ENCODE results near the gene COL15A1.

COL15A1 gene

DNA sequence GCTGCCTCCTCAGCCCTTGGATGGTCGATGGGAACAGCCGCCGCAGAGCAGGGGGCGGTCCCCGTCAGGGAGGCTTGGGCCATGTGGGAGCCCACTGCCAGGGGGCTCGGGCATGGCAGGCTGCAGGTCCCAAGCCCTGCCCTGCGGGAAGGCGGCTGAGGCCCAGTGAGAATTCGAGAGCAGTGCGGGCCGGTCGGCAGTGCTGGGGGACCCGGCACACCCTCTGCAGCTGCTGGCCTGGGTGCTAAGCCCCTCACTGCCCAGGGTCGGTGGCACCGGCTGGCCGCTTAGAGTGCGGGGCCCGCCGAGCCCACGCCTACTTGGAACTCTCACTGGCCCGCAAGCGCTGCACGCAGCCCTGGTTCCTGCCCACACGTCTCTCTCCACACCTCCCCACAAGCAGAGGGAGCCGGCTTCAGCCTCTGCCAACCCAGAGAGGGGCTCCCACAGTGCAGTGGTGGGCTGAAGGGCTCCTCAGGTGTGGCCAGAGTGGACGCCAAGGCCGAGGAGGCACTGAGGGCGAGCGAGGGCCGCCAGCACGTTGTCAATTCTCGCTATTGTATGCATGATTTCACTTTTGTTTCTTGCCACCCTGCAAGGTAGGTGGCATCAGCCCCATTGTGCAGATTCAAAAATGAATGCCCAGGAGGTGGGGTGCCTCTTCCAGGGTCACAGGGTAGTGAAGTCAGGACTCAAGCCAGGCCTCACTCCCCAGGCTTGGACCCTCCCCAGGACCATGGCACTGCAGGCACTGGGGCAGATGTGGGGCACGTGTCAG is 48.6 kb downstream of the COL15A1 start:
- no peak for TF ChIP-seq POLR2A (IDR thresholded peaks at IDR 0.05; ENCODE audit: low read length)
- TF ChIP-seq GATA1 (IDR thresholded peaks at IDR 0.05; ENCODE audit: low read depth, low read length) = no peak
- DNase-seq = no peak

DNA sequence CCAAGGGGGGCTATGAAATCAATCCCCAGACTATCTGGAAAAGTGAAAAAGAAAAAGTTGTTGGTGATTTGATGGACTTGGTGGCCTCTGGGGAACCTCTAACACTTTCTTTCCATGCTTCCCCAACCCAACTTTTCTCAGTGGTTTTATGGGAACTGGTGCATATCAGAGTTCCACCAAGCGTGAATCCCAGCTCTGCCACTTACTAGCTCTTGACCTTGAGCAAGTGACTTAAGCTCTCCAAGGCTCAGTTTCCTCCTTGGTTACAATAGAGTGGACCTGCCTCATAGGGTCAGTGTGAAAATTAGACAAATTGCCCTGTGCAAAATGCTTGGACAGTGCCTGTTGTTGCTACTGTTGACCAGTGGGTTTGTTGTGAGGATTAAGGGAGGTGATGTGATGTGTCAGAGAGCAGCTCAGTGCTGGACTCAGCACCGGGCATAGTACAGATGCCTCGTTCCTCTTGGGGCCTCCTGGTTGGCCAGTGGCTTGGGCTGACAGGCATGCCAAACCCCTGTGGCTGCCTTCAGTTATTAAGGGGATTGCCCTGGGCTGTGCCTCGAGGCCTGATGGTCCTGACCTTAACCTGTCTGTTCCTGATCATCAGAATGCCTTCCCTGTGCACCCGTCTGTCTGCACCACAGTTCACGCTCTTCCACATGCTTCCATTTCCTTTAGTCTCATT is 49.3 kb downstream of the COL15A1 start:
- no peak for TF ChIP-seq POLR2A (IDR thresholded peaks at IDR 0.05; ENCODE audit: low read length)
- TF ChIP-seq GATA1 (IDR thresholded peaks at IDR 0.05; ENCODE audit: low read depth, low read length) = no peak
- DNase-seq = no peak

DNA sequence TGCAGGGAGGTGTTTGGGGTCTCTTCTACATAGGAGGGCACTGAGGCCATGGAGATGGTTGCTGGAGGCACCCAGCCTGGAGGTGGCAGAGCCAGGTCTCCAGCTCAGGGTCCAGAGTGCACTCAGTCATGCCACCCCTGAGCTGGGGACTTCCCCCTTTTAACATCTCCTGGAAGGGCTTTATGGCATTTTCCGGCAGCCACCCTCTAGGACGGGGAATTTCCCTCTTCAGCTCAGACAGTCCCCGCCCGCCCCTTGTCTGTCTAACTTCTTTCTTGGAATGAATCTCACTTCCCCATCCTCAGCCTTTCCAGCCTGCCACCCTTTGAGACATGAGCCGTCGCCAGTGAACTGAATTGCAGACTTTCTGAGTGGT is 49.9 kb downstream of the COL15A1 start:
- TF ChIP-seq POLR2A (IDR thresholded peaks at IDR 0.05; ENCODE audit: low read length) (no peak), GATA1 (IDR thresholded peaks at IDR 0.05; ENCODE audit: low read depth, low read length) (no peak)
- DNase-seq = no peak

DNA sequence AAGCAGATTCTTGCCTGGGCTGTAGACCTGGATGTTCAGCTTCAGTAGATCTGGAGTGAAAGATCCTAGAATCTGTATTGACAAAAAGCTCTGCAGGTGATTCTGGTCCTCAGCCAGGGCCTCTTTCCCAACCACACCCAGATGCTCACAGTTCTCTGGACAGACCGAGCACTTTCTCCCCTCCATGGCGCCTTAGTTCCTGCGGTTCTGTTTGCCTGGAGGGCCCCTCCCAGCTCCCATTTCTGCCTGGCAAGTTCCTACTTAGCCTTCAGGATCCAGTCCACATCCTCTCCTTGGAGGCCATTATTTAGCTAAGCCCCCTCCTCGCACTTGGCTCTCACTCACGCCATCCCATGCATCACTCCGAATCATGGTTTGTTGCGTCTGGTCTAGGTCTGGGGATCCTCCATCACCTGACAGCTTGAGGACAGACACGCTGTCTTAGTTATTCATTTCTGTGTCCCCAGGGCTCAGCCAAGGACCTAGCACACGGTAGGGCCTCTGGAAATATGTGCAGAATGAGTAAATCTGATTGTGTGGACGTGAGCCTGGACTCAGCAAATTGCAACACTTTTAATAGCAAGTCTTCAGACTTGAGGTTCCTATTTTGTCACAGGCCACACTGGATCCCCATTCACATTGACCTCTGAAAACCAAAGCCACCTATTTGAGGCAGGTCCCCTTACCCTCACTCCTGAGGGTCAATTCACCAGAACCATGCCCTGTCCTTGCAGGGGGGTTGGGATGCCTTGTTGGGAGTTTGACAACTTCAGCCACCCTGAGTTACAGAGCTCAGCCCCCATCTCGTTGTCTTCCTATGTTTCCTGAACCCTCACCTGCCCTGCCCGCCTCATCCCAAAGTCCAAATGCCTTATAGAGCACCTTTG is 50.7 kb downstream of the COL15A1 start:
- no peak for DNase-seq
- no peak for TF ChIP-seq POLR2A (IDR thresholded peaks at IDR 0.05; ENCODE audit: low read length)

GRCh38 chr9:98995059-98995671 is 51.5 kb downstream of the COL15A1 start:
- no peak for TF ChIP-seq GATA1 (IDR thresholded peaks at IDR 0.05; ENCODE audit: low read depth, low read length)
- TF ChIP-seq POLR2A (IDR thresholded peaks at IDR 0.05; ENCODE audit: low read length) = no peak
- peak in 1 of 2 experiments; percentile 9 for DNase-seq

DNA sequence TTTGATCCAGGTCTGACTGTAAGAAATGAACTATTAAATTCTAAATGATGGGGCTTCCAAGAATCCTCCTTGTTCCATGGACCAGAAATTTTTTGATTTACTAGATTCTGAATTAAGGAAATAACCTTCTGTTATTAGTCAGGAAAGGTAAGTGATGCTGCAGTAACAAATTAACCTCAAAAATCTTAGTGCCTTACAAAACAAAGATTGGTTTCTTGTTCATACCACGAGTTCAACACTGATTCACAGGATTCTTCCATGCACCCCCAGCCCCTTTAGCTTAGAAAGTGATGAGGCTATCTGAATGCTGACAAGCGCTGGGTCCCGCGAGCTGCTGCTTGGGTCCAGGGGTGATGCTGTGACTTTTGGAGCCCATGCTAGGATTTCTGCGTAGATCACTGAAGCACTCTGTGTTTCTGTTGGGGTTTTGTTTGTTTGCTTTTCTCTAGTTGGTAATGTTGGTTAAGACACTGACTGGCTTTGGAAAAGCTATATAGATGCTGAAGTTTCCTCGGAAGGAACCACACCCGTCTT is 52.3 kb downstream of the COL15A1 start:
- TF ChIP-seq GATA1 (IDR thresholded peaks at IDR 0.05; ENCODE audit: low read depth, low read length) = no peak
- no peak for TF ChIP-seq POLR2A (IDR thresholded peaks at IDR 0.05; ENCODE audit: low read length)
- DNase-seq = no peak

- DNase-seq = no peak
- TF ChIP-seq POLR2A (IDR thresholded peaks at IDR 0.05; ENCODE audit: low read length) (no peak), GATA1 (IDR thresholded peaks at IDR 0.05; ENCODE audit: low read depth, low read length) (no peak)
Measured at GRCh38 chr9:98997604-98998003, 53.9 kb downstream of the COL15A1 start.

GRCh38 chr9:98998441-98999151 is 54.9 kb downstream of the COL15A1 start:
- DNase-seq = peak; percentile 71 to 81

GRCh38 chr9:98999152-98999525 is 55.4 kb downstream of the COL15A1 start:
- no peak for TF ChIP-seq POLR2A (IDR thresholded peaks at IDR 0.05; ENCODE audit: low read length)
- no peak for DNase-seq

More at GRCh38 chr9:98998441-98999151, 54.9 kb downstream of the COL15A1 start:
- TF ChIP-seq GATA1 (IDR thresholded peaks at IDR 0.05; ENCODE audit: low read depth, low read length) (no peak), POLR2A (IDR thresholded peaks at IDR 0.05; ENCODE audit: low read length) (no peak)

DNA sequence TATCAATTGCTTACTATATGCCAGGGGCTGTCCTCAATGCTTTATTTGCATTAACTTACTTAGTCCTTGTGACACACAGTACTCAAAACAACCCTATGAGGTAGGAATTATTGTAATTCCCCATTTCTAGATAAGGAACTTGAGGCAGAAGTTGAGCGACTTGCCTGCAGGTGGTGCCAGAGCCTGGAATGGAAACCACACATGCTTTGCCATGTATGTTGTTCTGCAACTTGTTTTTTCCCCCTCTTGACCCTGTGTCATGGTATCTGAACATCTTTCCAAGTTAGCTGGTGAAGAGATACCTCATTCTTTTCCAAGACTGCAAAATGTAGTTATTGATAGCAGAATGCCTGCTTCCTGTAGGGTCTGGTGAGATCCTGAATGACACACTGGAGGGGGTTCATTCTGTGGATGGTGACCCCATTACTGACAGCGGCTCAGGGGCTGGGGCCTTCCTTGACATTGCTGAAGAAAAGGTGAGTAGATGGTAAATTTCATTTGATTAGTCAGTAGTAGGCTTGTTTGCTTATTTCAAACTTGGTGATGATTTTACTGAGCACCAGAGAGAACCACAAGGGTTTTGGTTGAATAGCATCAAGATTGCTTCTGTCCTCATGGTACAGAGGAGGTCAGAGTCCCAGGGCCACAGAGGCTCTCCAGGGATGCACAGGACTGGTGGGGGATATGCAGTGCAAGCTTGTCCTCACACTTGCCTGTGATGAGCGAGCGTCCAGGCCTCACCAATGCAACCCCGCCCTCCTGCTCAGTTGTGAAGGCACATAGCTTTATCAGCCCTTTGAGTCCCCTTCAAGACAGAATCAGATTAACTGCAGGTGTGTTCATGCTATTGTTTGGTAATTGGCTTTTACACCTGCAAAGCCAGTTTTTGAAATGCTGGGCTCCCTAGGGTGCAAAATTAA is 57.0 kb downstream of the COL15A1 start:
- TF ChIP-seq GATA1 (IDR thresholded peaks at IDR 0.05; ENCODE audit: low read depth, low read length) = no peak
- TF ChIP-seq POLR2A (IDR thresholded peaks at IDR 0.05; ENCODE audit: low read length) = no peak
- peak; percentile 82 to 86 for DNase-seq

- TF ChIP-seq POLR2A (IDR thresholded peaks at IDR 0.05; ENCODE audit: low read length) (no peak), GATA1 (IDR thresholded peaks at IDR 0.05; ENCODE audit: low read depth, low read length) (no peak)
- DNase-seq = no peak
Measured at GRCh38 chr9:99001892-99002291, 58.2 kb downstream of the COL15A1 start.

DNA sequence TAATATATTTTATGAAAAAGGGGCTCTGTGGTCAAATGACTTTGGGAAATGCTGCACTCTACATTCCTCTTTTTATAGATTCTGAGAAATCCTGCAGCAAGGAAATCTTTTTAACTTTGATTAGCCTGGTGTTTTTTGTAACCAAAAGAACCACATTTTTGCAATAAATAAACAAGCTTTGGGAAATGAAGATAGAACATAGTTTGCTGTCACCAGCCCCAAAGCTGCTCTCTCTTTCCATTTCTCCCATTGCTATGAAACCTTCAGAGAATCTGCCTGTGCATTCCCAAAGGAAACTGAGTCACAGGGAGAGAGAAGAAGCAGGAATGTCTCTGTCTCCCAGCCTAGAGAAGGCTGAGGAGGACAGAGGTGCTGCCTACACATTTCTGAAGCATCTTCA is 59.0 kb downstream of the COL15A1 start:
- DNase-seq = no peak
- TF ChIP-seq POLR2A (IDR thresholded peaks at IDR 0.05; ENCODE audit: low read length) = no peak
- no peak for TF ChIP-seq GATA1 (IDR thresholded peaks at IDR 0.05; ENCODE audit: low read depth, low read length)
